ENCODE measurements around the gene ZNF821.
"Not testable (repeated sequence)": the region's sequence is repeated elsewhere in the genome, so short reads cannot be mapped to it uniquely, and the experiment has no call there.

The ZNF821 gene

DNA sequence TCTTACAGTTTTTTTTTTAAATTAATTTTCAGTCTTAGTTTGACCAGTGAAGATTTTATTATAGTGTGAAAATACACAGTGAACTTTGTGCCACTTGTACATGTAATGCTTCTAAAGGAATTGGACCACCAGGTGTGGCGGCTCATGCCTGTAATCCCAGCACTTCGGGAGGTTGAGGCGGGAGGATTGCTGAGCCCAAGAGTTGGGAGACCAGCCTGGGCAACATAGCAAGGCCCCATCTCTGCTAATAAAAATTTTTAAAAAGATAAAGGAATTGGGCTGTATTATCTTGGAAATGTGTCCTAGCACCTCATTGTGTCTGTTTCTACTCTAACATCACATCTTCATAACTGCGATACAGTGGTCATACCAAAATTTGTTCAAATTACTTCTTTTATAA lies 15.2 kb upstream of the ZNF821 start:
- no peak for DNase-seq

DNA sequence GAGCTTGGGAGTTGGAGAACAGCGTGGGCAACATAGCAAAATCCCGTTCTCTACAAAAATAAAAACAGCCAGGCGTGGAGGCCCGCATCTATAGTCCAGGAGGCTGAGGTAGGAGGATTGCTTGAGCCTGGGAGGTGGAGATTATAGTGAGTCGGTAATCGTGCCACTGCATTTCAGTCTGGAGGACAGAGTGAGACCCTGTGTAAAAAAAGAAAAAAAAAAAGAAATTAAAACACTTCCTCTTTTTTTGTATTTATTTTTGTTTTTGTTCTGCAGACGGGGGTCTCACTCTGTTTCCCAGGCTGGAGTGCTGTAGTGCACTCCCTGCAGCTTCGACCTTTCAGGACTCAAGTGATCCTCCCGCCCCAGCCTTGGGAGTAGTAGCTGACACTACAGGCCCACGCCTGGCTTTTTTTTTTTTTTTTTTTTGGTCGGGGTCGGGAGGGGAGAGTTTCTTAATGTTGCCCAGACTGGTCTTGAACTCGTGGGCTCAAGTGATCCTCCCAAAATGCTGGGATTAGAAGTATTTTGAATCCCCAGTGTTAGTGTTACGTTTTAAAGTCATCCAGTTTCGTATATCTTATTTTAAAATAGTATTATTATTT lies 12.9 kb upstream of the ZNF821 start:
- DNase-seq, result no peak

DNA sequence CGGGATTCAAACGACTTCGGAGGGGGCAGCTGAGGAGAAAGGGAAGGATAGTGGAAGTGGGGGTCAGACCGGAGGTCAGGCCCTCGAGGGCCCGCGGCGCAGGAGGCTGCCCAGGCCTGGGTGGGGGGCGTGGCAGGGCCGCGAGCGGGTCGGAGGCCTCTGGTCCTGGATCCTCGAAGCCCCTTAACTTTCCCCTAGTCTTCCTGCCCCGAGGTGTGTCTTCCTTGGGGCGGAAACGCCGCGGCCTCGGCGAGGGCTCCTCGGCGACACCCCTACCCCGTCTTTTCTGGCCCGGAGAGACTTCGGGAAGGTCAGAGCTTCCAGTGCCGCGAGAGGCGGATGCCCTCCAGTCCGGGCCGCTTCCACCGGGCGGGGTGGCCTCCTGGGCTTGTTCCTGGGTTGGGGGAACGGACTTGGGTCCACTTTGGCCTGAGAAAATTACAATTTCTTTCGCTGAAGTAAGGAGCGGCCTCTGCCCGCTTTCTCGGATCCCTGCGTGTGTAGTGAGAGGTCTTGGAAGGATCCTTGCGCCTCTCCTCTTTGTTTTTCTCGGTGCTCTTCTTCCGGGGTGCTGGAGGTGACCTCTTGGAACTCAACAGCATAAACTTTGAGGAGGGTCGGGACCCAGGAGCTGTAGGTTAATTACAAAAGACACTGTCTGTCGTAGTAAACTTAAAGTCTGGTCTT lies 11.8 kb upstream of the ZNF821 start:
- DNase-seq, result peak in 1 of 2 donors; percentile 30

DNA sequence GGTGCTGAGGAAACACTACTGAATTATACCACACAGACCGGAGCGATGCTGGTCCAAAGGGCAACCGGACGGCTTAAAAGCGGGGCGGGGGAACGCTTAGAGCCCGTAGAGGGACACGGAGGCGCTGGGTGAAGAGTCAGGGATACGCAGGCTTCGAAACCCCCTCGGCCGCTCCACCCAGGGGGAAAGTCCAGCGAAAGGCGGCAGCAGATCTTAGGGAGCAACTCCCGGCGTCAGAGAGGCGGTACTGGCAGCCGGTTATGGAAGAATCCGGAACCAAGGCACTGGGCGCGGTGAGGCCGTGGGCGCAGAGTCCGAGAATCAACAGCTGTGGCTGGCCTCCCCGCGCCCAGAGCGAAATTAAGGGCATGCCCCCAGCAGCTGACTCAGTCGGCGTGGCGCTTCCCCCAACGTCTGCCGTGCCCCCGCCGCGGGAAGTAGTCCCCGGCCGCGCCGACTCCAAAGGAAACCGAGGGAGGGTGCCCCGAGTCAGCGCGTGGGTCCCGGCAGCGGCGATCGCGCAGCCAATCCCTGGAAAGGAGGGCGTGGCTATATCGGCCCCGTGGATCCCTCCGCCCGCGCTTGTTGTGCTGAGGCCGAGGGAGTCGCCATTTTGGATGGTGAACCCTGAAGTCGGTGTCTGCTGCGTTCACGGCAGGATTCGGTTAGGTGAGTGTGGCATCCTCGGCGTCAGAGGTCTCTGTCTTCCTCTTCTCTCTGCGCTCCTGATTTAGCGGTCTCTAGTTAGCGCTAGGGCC lies 11.1 kb upstream of the ZNF821 start, which contains the start of gene IST1:
IST1 (plus strand) TSS at position 611 of the 758 bp plus-strand sequence. CDS start 20,110 bp downstream, outside the sequence.
- peak; percentile 97 to 98 for DNase-seq

DNA sequence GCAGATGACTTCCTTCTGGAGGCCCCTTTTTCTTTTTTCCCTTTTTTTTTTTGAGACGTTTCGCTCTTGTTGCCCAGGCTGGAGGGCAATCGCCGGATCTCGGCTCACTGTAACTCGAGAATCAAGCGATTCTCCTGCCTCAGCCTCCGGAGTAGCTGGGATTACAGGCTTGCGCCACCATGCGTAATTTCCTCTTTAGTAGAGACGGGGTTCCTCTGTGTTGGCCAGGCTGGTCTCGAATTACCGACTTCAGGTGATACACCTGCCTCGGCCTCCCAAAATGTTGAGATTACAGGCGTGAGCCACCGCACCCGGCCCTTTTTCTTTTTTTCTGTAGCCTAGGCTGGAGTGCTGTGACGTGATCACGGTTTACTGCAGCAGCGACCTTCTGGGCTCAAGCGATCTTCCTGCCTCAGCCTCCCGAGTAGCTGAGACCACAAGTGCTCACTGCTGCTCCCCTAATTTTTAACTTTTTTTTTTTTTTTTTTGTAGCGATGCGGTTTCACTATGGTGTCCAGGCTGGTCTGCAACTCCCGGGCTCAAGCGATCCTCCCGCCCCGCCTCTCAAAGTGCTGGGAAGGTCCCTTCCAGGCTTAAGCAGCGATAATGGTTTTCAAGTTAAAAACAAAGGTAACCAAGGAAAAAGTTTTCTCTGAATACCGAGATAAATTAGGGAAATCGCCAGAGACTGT lies 10.4 kb upstream of the ZNF821 start:
- DNase-seq, result peak; percentile 51 to 57

DNA sequence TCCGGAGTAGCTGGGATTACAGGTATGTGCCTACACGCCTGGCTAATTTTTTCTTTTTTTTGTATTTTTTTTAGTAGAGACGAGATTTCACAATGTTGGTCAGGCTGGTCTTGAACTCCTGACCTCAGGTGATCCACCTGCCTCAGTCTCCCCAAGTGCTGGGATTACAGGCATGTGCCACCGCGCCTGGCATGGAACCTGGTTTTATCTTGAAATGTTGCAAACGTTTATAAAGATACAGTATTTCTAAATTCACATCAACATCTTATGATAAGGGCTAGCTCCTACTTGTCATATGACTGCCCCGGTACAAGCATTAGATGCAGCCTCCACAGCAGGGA lies 9.9 kb upstream of the ZNF821 start:
- DNase-seq, result no peak

DNA sequence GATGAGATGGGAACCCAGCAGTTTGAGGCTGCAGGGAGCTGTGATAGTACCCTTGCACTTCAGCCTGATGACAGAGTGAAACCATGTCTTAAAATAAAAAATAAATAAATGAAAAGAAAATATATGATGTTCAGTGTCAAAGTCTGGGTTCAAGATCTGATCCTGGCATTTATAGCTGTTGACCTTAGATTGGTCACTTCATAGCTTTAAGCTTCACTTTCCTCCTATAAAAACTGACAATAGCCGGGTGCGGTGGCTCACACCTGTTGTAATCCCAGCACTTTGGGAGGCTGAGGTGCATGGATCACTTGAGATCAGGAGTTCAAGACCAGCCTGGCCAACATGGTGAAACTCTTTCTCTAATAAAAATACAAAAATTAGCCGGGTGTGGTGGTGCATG lies 5.2 kb upstream of the ZNF821 start:
- DNase-seq, result no peak

DNA sequence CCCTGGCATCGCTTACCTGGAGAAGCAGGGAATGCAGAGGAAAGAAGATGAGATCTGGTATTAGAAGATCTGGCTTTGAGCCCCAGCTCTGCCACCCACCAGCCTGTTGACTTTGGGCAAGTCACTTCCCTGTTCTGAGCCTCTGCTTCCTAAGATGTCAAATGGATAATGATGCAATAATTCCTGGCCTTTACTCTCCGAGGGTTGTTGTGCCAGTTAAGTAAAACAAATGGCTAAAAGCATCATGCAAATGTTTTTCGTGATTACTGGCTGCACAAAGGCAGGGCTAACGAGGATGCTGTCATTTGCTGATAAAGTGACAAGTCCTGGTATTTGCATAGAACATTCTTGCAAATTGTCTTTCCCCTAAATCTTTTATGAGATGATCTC lies 1.3 kb upstream of the ZNF821 start:
- no peak for DNase-seq

DNA sequence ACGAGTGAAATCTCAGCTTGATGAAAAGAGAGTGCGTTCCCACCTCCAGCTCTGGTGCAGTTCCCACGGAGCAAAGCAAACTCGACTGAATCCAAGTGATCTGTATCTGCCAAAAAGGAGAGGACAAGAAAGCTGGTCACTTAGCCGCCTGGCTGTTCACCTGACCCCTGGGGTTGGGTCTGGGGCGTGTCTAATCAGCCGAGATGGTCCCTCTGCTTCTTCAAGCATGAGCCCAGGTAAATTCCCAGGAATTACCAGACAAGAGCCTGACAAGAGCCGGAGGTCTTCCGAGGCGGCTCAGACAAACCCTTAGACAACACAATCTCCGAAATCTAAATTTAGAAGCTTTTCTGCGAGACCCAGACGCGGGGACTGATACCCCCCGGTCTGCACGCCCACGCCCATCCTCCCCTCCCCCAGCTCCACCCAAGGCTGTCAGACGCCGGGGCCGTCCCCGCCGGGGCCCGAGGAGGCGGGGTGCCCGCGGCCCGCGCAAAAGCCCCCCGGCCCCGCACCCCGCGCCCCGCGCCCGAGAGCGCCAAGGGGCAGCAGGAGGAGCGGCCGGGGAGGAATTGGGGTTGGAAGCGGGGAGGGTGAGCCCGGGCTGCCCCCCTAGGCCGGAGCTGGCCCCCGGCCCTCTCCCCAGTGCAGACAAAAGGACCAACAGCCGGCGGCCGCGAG lies 674 bp downstream of the ZNF821 start:
- DNase-seq, result peak; percentile 66 to 69

DNA sequence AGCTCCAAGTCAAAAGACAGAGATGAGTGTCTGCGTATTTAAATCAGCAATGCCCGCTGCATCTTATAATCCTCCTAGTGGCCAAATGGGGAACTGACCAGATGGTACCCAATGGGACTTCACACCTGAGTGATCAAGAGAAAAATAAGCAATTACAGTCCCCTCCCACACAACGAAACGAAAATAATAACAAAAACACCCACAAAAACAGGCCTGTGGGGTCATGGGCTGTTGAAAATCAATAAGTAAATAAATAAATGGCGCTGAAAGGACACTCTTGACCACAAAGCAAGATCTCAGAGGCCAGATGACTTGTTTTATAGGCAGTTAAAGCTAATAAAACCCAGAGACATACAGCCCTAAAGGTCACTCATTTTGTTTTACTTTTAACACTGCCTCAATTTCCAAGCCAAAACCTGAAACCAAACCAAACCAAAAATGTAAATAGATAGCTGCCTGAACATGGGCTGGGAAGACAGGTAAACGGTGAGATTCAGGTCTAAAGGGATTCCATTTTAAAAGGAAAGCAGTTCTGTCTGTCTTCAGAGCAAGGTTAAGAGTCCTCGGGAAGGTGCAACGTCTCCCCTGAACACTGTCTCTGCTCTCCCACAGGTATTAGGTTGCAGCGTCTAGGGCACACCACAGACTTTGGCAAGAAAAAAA lies 1.3 kb downstream of the ZNF821 start:
- peak; percentile 84 to 92 for DNase-seq

DNA sequence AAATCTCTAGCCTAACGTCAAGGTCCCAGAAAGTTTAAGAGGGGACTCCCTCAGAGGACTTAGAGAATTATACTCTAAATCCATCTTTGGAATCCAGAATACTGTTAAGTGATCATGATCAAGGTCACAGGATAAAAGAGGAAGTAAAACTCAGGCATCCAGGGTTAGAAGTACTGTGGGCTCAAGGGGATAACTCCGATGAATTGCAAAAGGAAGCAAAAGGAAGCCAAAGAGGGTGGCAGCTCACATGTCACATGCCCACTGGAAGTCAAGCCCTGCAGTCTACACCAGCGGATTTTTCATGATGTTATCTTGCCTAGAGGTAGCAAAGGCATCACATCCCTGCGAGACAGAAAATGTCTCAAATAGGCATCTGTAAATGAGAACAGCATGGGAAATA lies 3.8 kb downstream of the ZNF821 start:
- DNase-seq, result no peak

DNA sequence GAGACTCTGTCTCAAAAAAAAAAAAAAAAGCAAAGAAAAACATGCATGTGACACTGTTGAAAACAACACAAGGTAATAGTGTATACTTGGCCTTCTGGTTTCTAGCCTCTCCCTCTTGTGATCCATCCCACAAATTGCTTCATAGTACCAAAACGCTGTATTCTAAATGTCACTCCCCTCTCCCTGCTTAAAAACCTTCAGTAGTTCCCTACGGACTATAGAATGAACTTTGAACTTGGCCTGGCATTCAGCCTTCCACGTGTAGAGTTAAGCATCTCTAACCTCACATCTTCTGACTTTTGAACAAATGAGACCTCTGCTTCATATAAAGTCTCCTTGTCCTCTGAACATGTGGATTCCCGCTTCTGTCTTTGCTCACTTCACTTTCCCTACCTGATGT lies 5.1 kb downstream of the ZNF821 start:
- no peak for DNase-seq

DNA sequence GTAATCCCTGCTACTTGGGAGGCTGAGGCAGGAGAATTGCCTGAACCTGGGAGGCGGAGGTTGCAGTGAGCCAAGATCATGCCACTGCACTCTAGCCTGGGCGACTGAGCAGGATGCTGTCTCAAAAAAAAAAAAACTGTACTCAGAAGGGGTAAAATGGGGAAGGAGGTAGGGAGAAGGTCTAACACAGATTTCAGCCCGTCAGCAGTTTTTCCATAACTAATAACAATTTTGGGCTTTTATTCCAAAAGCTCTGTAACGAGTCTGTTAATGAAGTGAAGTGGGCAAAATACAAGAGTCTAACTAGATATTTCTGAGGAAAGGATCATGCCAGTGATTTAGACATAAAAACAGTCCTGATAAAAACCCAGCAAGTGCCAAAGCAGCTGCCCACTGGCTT lies 10.8 kb downstream of the ZNF821 start:
- no peak for DNase-seq

DNA sequence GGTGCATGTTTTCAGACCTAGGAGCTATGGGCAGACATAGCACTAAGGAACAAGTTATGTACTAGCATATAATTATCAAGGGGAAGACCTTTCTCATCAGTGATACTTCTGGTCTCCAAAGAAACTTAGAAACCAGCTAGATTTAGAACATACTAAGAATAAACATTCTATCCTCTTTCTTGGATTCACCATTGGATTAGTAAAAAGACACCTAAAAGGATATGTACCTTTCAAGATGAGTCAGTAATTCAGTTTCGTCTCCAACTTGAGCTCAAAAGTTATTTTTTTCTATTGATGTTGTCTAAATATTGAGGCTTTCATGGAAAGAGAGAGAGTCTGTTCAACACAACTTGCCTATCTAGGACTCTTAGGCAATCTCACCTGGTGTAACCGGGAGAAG lies 13.2 kb downstream of the ZNF821 start:
- DNase-seq, result no peak

DNA sequence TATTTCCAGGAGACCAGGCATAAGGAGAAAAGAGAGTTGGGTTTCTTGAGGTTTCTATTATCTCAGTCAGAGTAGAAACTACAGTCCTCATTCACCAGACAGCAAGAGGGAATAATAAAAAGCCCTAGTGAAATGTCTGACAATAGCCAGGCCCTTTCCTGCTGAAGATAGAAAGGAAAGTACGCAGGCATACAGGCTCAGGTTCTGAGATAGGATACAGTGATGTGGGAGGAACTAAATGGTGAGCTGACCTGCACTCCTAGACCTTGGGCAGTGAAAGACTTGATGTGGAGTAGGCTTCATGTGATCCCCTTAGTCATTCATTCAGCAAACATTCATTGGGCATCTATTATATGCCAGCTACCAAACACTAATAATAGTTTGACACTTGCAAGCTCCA lies 14.9 kb downstream of the ZNF821 start:
- no peak for DNase-seq

DNA sequence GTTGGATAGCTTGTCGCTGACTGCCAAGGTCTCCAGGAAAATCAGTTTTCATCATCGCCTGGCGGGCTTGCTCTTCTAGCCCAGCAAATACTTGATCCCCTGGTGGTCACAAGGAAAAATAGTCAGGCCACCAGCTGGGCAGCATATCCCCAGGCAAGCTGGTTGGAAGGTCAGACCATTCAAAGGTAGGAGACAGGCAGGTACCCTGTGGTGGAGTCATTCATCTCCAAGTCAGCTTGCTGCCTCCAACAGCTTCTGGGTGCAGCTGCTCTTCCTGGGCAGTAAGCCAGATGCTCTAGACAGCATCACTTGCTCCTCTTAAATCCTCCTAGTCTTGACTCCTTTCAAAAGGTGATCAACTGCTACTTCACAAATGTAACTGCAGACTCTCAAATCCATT lies 16.0 kb downstream of the ZNF821 start:
- DNase-seq, result no peak

DNA sequence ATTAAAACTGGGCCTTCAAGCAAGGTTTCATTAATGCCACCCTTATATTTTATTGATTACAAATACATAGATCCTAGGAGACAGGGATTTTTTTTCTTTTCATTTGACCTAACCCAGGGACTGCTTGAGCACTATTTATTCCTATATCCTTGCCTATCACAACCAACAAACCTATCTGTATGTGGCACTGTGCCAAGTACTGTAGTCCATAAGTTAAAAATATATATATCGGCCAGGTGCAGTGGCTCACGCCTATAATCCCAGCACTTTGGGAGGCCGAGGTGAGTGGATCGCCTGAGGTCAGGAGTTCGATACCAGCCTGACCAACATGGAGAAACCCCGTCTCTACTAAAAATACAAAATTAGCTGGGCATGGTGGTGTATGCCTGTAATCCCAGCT lies 16.8 kb downstream of the ZNF821 start:
- DNase-seq, result not testable (repeated sequence)

DNA sequence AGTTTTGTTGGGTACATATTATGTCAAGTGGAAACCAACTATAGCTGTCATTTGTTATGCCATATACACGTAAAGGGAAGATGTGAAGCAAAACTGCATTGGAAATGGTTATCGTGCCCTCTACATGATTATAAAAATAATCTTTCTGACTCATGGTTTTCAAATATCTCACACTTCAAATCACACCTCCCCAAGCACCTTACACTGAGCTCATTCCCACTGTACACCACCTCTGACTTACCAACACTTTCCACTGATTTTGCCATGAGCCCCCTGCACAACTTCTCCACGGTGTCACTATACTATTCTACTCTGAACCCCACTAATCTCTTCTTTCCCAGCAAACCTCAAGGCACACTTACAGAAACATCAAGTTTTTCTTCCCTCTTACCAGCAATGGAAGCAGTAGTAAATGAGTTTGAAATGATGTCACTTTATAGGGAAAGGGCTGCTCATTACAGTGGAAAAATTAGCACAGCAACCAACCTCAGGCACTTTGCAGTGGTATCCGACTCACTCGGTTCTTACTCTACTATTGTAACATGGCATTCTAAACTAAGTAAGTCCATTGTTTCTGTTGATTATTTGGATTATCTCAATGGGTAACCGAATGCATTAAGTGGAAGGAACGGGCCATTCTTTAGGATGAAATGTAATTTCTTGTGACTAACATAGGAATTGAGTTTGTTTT lies 18.7 kb downstream of the ZNF821 start:
- DNase-seq, result no peak

DNA sequence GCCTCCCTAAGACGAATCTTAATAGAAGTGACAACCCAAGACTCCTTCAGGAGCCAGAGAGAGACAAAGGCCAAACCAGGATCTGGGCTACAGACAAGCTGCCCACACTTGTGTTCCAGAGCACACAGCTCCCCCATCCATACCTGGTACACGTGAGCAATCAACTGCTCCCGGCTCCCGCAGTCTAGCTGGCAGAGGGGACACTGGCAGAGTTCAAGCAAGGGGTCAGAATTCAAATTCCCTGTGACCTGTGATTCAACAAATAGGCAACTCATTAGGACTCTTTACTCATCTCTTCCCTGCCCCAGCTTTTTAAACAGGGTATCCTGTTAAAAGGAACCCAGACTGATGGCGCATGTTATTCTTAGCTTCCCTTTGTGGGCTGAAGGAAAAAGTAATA lies 20.0 kb downstream of the ZNF821 start:
- no peak for DNase-seq

DNA sequence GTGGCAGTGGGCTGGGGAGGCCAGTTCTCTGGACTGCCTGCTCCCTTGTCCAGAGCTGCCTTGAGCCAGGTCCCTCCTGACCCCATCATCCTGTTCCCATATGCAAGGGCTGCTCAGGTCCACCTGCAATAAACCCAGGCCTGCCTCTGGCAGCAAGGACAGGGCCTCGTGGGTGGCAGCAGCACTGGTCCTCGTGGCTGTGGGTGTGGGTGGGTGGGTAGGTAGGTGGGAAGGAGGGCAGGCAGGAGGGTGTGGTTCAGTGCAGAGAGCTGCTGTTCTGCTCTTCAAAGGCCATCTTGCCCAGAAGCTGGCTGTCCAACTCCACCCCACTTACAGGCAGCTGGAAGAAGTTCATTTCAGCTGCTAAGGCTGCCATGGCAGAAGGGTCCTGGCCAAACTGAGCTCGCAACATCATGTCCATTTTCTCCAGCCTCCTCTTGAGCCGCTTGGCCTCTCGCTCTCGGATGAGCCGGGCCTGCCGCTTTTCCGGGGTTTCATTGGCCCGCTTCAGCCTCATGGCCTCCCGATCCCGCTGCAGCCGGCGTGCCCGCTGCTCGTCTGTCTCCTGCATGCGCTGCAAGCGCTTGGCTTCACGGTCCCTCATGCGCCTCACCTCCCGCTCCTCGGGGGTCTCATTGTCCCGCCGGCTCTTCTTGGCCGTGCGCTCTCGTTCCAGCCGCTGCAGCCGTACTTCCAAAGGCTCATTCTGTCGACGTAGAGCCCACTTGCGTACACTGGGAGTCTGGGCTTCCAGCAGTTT lies 24.0 kb downstream of the ZNF821 start:
- DNase-seq, result no peak
